ENCODE measurements around the gene CBLC. TPM values are rescaled to one million over a fixed set of nuclear protein-coding genes. Genes with fewer than 3 reads are reported as not detected.
"Not testable (repeated sequence)": the region's sequence is repeated elsewhere in the genome, so short reads cannot be mapped to it uniquely, and the experiment has no call there.

Gene CBLC
- total and polyA plus RNA-seq, 2 donors = 4.7 to 6.1 TPM

- WGBS = 84% methylated on average over 22 of the region's 22 CpGs
- Histone ChIP-seq H3K36me3 (ENCODE audit: insufficient read depth) (no peaks in the 10 kb centered on the region), H3K4me3 (ENCODE audit: low read depth, low read length) (no peak overlapping the region), H3K27ac (ENCODE audit: low read depth) (no peak overlapping the region), H3K4me1 (ENCODE audit: insufficient read depth) (no peaks in the 10 kb centered on the region)
- no peak for DNase-seq (ENCODE audit: extremely low spot score)
Observed at GRCh38 chr19:44765033-44765948, 12.4 kb upstream of the CBLC start.

DNA sequence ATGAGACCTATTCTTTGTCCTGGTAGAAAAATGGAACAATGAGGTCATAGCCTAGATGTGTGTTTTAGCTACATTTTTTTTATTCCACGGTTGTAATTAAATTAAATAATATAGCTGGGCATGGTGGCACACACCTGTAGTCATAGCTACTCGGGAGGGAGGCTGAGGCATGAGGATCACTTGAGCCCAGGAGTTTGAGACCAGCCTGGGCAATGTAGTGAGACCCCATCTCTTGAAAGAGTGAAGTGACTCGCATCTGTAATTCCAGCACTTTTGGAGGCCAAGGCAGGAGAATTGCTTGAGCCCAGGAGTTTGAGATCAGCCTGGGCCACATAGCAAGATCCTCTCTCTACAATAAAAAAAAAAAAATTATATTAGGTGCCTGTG lies 11.7 kb upstream of the CBLC start:
- no peaks in the 10 kb centered on the region for H3K36me3 ChIP-seq (ENCODE audit: insufficient read depth)
- no peak overlapping the region for H3K27ac ChIP-seq (ENCODE audit: low read depth)
- no peaks in the 10 kb centered on the region for H3K4me1 ChIP-seq (ENCODE audit: insufficient read depth)
- H3K4me3 ChIP-seq (ENCODE audit: low read depth, low read length) = no peak overlapping the region
- no peak for DNase-seq (ENCODE audit: extremely low spot score)
- WGBS = 90% methylated on average over 3 of the region's 3 CpGs

- DNase-seq (ENCODE audit: extremely low spot score) = no peak
- Histone ChIP-seq H3K4me1 (ENCODE audit: insufficient read depth) (no peaks in the 10 kb centered on the region), H3K36me3 (ENCODE audit: insufficient read depth) (no peaks in the 10 kb centered on the region), H3K27ac (ENCODE audit: low read depth) (no peak overlapping the region), H3K4me3 (ENCODE audit: low read depth, low read length) (no peak overlapping the region)
- 77% methylated on average over 11 of the region's 11 CpGs for WGBS
Observed at GRCh38 chr19:44767295-44768180, 10.2 kb upstream of the CBLC start.

DNA sequence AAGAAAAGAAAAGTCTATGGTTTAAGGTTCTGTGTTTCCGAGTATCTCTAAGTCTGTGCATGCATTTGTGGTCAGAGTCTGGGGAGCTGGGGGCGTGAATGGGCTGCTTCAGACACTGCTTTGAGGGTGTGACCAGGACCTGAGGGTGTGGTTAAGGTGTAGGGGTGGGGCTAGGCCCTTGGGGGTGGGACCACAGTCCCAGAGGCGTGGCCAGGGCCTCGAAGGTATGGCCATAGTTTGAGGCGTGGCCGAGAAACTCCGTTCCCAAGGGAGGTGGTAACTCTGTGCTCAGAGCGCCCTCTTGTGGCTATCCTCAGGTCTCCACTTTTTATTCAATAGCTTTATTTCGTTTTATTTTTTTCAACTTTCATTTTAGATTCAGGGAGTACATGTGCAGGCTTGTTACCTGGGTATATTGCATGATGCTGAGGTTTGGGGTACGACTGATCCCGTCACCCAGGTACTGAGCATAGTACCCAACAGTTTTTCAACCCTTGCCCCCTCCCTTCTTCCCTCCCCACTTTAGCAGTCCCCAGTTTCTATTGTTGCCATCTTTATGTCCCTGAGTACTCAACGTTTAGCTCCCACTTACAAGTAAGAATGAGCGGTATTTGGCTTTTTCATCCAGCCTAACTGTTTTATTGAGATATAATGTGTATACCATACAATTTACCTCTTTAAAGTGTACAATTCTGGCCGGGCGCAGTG lies 7.0 kb upstream of the CBLC start:
- DNase-seq (ENCODE audit: extremely low spot score) = no peak
- WGBS = 17% methylated on average over 15 of the region's 15 CpGs
- Histone ChIP-seq H3K36me3 (ENCODE audit: insufficient read depth) (no peaks in the 10 kb centered on the region), H3K27ac (ENCODE audit: low read depth) (no peak overlapping the region), H3K4me3 (ENCODE audit: low read depth, low read length) (no peak overlapping the region), H3K4me1 (ENCODE audit: insufficient read depth) (no peaks in the 10 kb centered on the region)

- not testable (repeated sequence) for H3K4me1 ChIP-seq (ENCODE audit: insufficient read depth); H3K27ac ChIP-seq (ENCODE audit: low read depth); H3K36me3 ChIP-seq (ENCODE audit: insufficient read depth); DNase-seq (ENCODE audit: extremely low spot score); H3K4me3 ChIP-seq (ENCODE audit: low read depth, low read length)
- 68% methylated on average over 18 of the region's 18 CpGs for WGBS
Observed at GRCh38 chr19:44772144-44772543, 5.5 kb upstream of the CBLC start.

GRCh38 chr19:44772959-44773358 lies 4.7 kb upstream of the CBLC start:
- H3K36me3 ChIP-seq (ENCODE audit: insufficient read depth) = no peaks in the 10 kb centered on the region
- WGBS = 38% methylated on average over 3 of the region's 3 CpGs
- no peak overlapping the region for H3K4me3 ChIP-seq (ENCODE audit: low read depth, low read length)
- H3K27ac ChIP-seq (ENCODE audit: low read depth) = no peak overlapping the region
- no peaks in the 10 kb centered on the region for H3K4me1 ChIP-seq (ENCODE audit: insufficient read depth)
- DNase-seq (ENCODE audit: extremely low spot score) = no peak

DNA sequence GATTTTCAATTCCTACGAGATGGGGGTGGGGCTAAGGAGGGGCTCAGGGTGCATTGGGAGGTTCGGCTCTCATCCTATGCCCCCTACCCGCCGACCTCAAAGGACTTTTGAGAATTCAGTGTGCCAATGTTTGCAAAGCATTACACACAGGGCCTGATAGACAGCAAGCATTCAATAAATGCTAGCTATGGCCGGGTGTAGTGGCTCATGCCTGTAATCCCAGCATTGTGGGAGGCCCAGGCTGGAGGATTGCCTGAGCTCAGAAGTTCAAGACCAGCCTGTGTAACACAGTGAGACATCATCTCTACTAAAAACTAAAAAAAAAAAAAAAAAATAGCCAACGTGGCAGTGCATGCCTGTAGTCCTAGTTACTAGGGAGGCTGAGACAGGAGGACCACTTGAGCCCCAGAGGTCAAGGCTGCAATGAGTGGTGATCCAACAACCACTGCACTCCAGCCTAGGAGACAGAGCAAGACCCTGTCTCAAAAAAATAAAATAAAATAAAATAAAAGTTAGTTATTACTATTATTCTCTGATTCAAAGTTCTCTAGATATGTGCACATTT lies 1.9 kb upstream of the CBLC start:
- WGBS = 80% methylated on average over 6 of the region's 6 CpGs
- Histone ChIP-seq H3K36me3 (ENCODE audit: insufficient read depth) (no peaks in the 10 kb centered on the region), H3K4me1 (ENCODE audit: insufficient read depth) (no peaks in the 10 kb centered on the region), H3K27ac (ENCODE audit: low read depth) (no peak overlapping the region), H3K4me3 (ENCODE audit: low read depth, low read length) (no peak overlapping the region)
- DNase-seq (ENCODE audit: extremely low spot score) = no peak

GRCh38 chr19:44776402-44777096 lies 1.1 kb upstream of the CBLC start:
- H3K36me3 ChIP-seq (ENCODE audit: insufficient read depth) = no peaks in the 10 kb centered on the region
- H3K4me3 ChIP-seq (ENCODE audit: low read depth, low read length) = no peak overlapping the region
- H3K27ac ChIP-seq (ENCODE audit: low read depth) = peak overlapping the region; percentile 80
- peak; percentile 87 for DNase-seq (ENCODE audit: extremely low spot score)
- no peaks in the 10 kb centered on the region for H3K4me1 ChIP-seq (ENCODE audit: insufficient read depth)
- 86% methylated on average over 23 of the region's 23 CpGs for WGBS

GRCh38 chr19:44779150-44779549 lies 1.5 kb downstream of the CBLC start:
- no peak for DNase-seq (ENCODE audit: extremely low spot score)
- Histone ChIP-seq H3K36me3 (ENCODE audit: insufficient read depth) (no peaks in the 10 kb centered on the region), H3K27ac (ENCODE audit: low read depth) (no peak overlapping the region), H3K4me1 (ENCODE audit: insufficient read depth) (no peaks in the 10 kb centered on the region), H3K4me3 (ENCODE audit: low read depth, low read length) (no peak overlapping the region)
- WGBS = 92% methylated on average over 2 of the region's 2 CpGs

GRCh38 chr19:44781694-44782093 lies 4.0 kb downstream of the CBLC start:
- H3K4me3 ChIP-seq (ENCODE audit: low read depth, low read length); H3K36me3 ChIP-seq (ENCODE audit: insufficient read depth); H3K4me1 ChIP-seq (ENCODE audit: insufficient read depth); DNase-seq (ENCODE audit: extremely low spot score); H3K27ac ChIP-seq (ENCODE audit: low read depth): not testable (repeated sequence)
- WGBS = 93% methylated on average over 2 of the region's 2 CpGs

DNA sequence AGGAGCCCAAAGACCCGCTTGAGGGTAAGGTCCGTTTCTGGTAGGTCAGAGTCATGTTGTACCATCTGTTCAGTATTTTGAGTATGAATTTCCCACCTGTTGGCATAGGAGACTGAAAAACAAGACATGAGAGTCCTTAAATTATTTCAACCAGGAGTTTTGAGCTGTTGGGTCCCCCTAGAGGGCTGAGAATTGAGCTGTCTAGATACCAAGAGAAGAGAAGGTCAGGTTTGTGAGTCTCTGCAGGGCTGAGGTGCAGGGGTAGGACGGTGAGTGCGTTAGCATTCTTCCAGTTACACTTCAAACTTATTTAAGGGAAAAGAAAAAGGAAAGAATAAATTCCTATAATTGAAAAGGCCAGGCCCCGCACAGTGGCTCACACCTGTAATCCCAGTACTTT lies 5.0 kb downstream of the CBLC start:
- WGBS = 79% methylated on average over 5 of the region's 5 CpGs
- Histone ChIP-seq H3K4me1 (ENCODE audit: insufficient read depth) (no peaks in the 10 kb centered on the region), H3K36me3 (ENCODE audit: insufficient read depth) (no peaks in the 10 kb centered on the region), H3K27ac (ENCODE audit: low read depth) (no peak overlapping the region), H3K4me3 (ENCODE audit: low read depth, low read length) (no peak overlapping the region)
- no peak for DNase-seq (ENCODE audit: extremely low spot score)

- WGBS = 98% methylated on average over 4 of the region's 4 CpGs
- H3K4me3 ChIP-seq (ENCODE audit: low read depth, low read length) = no peak overlapping the region
- no peaks in the 10 kb centered on the region for H3K36me3 ChIP-seq (ENCODE audit: insufficient read depth)
- no peaks in the 10 kb centered on the region for H3K4me1 ChIP-seq (ENCODE audit: insufficient read depth)
- no peak for DNase-seq (ENCODE audit: extremely low spot score)
- no peak overlapping the region for H3K27ac ChIP-seq (ENCODE audit: low read depth)
Observed at GRCh38 chr19:44783545-44783944, 5.9 kb downstream of the CBLC start.

DNA sequence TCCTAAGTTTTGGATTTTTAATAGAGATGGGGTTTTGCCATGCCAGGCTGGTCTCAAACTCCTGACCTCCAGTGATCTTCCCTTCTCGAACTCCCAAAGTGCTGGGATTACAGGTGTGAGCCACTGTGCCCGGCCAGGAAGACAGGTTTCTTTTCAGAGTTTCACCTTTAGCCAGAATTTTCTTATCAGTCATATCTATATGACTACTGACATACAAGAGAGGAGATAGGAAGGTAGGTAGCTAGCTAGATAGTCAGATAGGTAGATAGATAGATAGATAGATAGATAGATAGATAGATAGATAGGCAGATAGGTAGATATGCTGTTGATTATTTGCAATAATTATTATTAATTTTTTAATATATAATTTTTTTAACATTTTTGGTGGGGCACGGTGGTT lies 7.6 kb downstream of the CBLC start:
- WGBS = 71% methylated on average over 3 of the region's 3 CpGs
- no peak overlapping the region for H3K27ac ChIP-seq (ENCODE audit: low read depth)
- H3K4me1 ChIP-seq (ENCODE audit: insufficient read depth) = no peaks in the 10 kb centered on the region
- peaks cover 2% of the 10 kb centered on the region for H3K36me3 ChIP-seq (ENCODE audit: insufficient read depth)
- H3K4me3 ChIP-seq (ENCODE audit: low read depth, low read length) = no peak overlapping the region
- no peak for DNase-seq (ENCODE audit: extremely low spot score)
